HG03025 (cell line): ENCODE data around the gene FLT1.

Experiments used
- ATAC-seq: cut with Tn5 transposase; IDR thresholded peaks from one replicate; pipeline ENCODE4 v1.9.1; 2021; ENCODE audit warnings: mild to moderate bottlenecking, moderate library complexity; ENCODE audit not compliant: unreplicated experiment, low FRiP score

The FLT1 gene

GRCh38 chr13:28325022-28325421, 169.9 kb downstream of the FLT1 start:
- no peak for ATAC-seq

- no peak for ATAC-seq
These were observed 170.6 kb downstream of the FLT1 start for GRCh38 chr13:28324181-28324789.

GRCh38 chr13:28322256-28322905, 172.5 kb downstream of the FLT1 start:
- ATAC-seq, result no peak

- ATAC-seq, result no peak
These were observed 173.2 kb downstream of the FLT1 start for GRCh38 chr13:28321756-28322155.

- ATAC-seq, result no peak
These were observed 173.9 kb downstream of the FLT1 start for GRCh38 chr13:28320884-28321574.

- ATAC-seq, result no peak
These were observed 174.7 kb downstream of the FLT1 start for GRCh38 chr13:28320209-28320608.

GRCh38 chr13:28319528-28319927, 175.4 kb downstream of the FLT1 start:
- ATAC-seq, result no peak

GRCh38 chr13:28318496-28318895, 176.4 kb downstream of the FLT1 start:
- ATAC-seq, result no peak

- no peak for ATAC-seq
These were observed 178.1 kb downstream of the FLT1 start for GRCh38 chr13:28316836-28317235.

GRCh38 chr13:28316129-28316528, 178.8 kb downstream of the FLT1 start:
- no peak for ATAC-seq

- ATAC-seq, result no peak
These were observed 180.0 kb downstream of the FLT1 start for GRCh38 chr13:28314879-28315278.

GRCh38 chr13:28313579-28313978, 181.3 kb downstream of the FLT1 start:
- ATAC-seq, result no peak

GRCh38 chr13:28306325-28306724, 188.6 kb downstream of the FLT1 start:
- ATAC-seq, result no peak

- ATAC-seq, result no peak
These were observed 193.1 kb downstream of the FLT1 start for GRCh38 chr13:28301839-28302238.

GRCh38 chr13:28299916-28300315, 195.0 kb downstream of the FLT1 start:
- no peak for ATAC-seq

GRCh38 chr13:28297341-28297740, 197.6 kb downstream of the FLT1 start:
- no peak for ATAC-seq

- ATAC-seq, result no peak
These were observed 208.7 kb downstream of the FLT1 start for GRCh38 chr13:28286263-28286662.

- no peak for ATAC-seq
These were observed 211.3 kb downstream of the FLT1 start for GRCh38 chr13:28283600-28283999.

- no peak for ATAC-seq
These were observed 212.5 kb downstream of the FLT1 start for GRCh38 chr13:28282451-28282850.

GRCh38 chr13:28273919-28274318, 221.0 kb downstream of the FLT1 start:
- ATAC-seq, result no peak

- ATAC-seq, result no peak
These were observed 223.7 kb downstream of the FLT1 start for GRCh38 chr13:28271056-28271840.
